Measurements from ENCODE around the gene KIFC3.

- no peak for TF ChIP-seq CTCF (IDR thresholded peaks at IDR 0.05)
- no peak for TF ChIP-seq POLR2A (IDR thresholded peaks at IDR 0.05)
Observed at GRCh38 chr16:57804111-57804837, 2.0 kb upstream of the KIFC3 start.

All from uterus (tissue), 2 donors.